NCI-H1436 treated with DMSO at 0.1 percent for 48 hours (cell line): ENCODE results near the gene TRAF5.
"Not testable (repeated sequence)": the region's sequence is repeated elsewhere in the genome, so short reads cannot be mapped to it uniquely, and the experiment has no call there.

Experiments
- DNase-seq: peaks from one replicate; lab custom pipeline; 2025; lab: John Stamatoyannopoulos, UW

TRAF5 gene

DNA sequence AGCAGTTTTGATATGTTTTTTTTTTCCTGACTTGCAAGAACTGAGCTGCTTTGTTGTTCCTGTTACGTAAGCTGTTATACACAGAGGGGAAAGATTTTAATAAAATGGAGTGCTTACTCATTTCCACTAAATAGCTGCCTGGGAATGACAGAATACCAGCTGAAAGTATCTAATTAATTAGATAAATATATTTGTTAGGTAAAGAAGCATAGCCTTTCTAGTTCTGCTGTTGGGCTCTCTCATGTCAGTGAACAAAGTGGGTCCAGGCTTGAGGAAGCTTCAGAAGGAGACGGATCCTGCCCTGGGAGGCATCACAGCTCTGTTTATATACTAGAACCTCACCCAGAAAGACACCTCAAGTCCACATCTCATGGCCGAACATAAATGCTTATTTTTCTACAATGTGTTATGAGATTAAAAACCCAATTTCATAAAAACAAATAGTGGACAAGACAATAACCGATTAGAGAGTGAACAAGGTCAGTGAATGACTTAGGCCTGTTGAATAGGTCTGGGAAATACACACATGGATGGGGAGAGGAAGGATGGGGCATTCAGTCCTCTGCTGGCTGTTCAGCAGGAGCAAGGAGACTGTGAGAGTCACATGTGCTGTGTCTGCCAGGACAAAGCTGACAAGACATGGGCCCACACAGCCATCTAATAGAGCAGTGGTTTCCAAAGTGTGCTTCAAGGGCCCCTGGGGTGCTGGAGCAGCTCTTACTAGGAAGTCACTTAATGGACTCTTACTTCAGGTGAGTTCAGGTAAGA is 20.6 kb downstream of the TRAF5 start:
- no peak for DNase-seq

DNA sequence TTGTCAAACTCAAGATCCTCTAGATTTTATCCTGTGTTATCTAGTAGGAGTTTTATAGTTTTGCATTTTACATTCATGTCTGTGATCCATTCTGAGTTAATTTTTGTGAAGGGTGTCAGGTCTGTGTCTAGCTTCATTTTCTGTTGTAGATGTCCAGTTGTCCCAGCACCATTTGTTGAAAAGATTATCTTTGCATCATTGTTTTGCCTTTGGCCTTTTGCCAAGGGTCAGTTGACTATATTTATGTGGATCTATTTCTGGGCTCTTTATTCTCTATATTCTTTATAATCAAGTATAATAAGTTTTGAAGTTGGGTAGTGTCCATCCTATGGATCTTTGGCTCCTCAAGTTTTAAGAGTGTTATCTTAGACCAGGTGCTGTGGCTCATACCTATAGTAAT is 21.9 kb downstream of the TRAF5 start:
- DNase-seq = no peak

DNA sequence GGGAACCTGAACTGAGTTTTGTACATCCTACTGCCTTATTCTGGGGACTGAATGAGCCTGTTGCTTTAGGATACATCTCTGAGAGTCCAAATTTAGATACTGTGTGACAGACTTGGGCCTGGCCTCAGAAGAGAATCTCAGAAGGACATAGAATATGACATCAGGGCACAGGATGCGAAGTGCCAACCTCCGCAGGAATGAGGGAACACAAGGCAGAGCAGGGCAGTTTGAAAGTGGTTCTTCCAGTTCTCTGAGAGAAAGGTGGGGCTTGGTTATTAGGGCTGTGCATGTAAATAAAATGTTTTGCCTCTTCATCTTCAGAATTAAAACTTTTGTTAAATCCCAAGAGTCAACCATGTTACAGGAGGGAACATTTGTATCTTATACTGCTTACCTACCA is 23.1 kb downstream of the TRAF5 start:
- DNase-seq = no peak

DNA sequence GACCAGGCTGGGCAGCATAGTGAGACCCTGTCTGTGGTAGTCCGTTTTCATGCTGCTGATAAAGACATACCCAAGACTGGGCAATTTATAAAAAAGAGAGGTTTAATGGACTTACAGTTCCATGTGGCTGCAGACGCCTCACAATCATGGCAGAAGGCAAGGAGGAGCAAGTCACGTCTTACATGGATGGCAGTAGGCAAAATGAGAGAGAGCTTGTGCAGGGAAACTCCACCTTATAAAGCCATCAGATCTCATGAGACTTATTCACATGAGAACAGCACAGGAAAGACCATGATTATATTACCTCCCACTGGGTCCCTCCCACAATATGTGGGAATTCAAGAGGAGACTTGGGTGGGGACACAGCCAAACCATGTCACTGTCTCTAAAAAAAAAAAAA is 25.4 kb downstream of the TRAF5 start:
- not testable (repeated sequence) for DNase-seq

DNA sequence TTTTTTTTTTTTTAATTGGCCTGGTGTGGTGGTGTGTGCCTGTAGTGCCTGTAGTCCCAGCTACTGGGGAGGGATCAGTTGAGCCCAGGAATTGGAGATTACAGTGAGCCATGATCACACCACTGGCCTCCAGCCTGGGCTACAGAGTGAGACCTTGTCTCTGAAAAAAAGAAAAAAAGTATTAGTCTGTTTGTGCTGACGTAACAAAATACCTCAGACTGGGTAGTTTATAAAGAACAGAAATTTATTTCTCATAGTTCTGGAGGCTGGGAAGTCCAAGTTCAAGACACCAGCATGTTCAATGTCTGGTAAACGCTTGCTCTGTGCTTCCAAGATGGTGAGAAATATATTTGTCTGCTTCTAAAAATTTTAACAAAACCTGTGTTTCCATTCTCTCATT is 25.8 kb downstream of the TRAF5 start:
- DNase-seq = no peak

DNA sequence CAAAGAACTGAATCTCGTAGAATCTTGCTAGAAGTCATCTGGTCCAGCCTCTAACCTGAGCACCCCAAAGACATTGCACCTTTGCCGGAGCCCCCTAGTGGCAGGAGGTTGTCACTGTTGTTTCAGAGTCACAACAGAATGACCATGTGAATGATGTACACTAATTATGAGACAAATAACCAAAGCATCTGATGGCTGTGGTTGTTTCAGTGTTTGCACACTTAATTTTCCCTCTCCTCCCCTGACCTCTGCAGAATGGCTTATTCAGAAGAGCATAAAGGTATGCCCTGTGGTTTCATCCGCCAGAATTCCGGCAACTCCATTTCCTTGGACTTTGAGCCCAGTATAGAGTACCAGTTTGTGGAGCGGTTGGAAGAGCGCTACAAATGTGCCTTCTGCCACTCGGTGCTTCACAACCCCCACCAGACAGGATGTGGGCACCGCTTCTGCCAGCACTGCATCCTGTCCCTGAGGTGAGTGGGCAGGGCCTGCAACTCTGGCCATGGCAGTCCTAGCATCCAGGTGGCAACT is 26.4 kb downstream of the TRAF5 start:
- no peak for DNase-seq

DNA sequence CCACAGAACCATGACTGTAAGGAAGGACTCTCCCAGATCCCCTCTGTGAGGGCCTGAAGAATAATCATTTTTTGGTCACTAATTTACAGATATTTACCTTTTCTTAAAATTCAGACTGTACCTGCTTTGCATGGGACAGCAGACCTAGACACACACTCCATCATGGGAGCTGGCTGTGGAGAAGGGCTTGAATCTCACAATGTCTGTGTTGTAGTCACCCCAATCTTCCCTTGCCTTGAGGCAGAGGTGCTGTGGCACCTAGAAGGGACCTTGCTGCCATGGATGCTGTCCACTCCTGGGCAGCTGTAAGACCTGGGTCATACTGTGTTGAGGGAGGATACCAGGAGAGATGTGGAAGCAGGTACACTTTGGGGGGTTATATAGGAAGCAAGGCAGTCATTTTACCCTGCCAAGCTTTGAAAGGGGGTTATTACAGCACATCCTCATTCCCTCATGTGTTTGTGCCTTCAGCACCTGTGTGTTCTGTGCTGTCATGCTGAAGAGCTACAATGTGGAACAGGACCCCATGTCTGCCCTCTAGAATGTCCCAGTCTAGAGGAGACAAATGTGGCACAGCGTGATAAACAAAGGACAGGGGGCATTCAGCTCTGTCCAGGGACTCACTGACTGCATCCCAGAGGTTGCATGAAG is 27.1 kb downstream of the TRAF5 start:
- DNase-seq = no peak

DNA sequence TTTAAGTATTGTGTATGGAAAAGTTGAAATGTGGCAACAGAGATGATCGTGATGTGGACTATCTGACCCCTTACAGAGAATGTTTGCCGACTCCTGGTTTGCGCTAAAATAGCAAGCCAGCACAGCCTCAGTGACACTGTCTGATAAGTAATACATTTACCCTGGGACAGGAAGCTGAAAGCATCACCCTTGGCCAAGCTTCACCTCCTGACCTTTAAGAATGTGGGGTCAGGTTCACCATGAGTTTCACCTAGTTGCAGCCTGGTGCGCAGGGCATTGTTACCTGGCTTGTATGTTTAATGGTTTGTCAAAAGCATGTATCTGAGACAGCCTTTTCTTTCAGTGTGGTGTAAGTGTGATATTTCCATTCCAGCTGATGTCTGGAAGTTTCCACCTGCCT is 29.2 kb downstream of the TRAF5 start:
- no peak for DNase-seq

DNA sequence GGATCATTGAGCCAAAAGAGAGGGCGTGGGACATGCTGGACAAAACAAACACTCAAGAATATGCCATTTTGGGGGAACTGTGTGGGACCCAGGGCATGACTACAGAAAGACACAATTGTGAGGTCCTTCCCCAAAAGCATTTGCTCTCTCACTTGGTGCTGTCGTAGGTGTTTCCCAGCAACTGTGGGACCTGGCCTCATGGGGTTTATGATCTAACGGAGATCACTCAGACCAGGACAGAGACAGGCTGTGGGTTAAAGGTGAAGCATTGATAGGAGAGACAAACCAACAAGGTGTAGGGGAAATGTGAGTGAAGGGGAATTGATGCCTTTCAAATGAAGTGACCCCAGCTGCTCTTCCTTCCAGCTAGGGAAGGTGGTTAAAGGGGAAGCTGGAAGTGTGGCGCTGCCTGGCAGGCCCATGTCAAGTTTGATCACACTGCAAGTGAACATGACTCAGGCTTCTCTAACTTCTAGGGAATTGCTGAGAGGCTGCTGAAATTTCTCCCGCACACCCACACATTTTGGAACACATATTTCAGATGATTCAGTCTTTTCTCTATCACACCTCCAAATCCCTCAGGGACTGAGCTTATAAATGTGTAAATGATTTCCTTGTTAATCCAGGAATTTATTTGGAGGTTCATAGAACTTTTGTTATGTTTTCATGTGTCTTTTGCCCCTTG is 30.2 kb downstream of the TRAF5 start:
- DNase-seq = no peak

DNA sequence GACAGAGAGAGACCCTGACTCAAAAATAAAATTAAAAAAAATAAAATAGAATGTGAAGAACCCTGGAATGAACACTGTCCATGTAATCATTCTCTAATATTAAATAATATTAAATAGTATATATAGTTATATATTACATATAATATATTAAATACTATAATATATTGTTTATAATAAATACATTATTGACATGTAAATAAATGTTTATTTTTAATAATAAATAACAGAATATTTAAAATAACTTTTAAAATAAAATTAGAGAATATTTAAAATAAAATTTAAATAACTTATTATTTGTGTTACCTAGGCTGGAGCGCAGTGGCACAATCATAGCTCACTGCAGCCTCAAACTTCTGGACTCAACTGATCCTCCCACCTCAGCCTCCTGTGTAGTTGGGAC is 32.1 kb downstream of the TRAF5 start:
- DNase-seq = no peak

DNA sequence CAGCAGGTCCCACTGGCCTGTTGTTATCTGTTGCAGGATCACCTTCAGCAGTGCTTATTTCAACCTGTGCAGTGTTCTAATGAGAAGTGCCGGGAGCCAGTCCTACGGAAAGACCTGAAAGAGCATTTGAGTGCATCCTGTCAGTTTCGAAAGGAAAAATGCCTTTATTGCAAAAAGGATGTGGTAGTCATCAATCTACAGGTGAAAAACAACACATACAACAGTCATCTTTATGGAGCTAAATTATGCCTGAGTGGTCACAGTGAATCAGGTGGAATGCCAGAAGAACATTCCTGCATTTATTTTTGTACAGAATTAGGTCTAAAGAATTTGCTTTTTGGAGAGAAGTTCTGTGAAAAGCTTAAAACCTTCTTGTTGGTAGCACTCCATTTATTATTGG is 33.2 kb downstream of the TRAF5 start:
- no peak for DNase-seq

DNA sequence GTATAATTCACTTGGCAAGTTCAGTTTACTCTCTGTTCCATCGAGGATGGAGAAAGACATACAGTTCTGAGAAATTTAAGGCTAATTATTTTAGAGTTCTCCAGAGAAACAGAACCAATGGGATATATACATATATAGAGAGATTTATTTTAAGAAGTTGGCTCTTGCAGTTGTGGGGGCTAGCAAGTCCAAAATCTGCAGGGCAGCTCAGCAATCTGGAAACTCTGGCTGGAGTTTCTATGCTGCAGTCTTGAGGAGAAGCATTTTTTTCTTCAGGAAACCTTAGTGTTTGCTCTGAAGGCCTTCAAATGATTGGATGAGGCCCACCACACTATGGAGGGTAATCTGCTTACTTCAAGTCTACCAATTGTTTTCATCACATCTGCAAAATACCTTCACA is 34.6 kb downstream of the TRAF5 start:
- DNase-seq = no peak

DNA sequence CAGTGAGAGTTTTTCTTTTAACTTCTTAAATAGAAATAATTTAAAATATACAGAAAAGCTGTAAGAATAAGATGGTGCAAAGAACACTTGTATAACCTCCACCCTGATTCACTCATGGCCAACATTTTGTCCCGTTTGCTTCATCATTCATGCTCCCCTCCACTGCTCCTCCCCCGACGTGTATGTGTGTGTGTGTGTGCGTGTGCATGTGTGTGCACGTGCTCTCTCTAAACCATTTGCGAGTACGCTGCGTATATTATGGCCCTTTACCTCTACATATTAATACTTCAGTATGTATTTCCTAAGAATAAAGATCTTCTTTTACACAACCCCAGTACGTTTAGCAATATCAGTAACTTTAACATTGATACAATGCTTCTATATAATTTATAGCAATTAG is 43.0 kb downstream of the TRAF5 start:
- no peak for DNase-seq

DNA sequence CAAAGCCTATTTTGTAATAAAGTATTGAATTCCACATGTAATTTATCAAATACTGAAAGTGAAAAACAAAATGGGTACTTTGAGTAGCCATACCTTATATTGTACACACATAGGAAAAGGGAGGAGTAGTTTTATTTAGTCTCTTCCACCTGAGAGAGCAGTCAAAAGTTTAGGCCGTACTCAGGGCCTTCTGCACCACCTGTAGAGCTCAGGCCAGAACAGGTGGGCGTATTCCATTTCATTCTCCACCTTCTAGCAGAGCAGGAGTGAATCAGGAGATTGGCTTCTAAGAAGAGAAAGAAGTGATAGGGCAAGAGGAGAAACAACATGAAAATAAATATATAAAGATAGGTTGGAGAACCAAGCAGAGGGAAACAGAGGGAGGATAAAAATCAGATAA is 44.0 kb downstream of the TRAF5 start:
- no peak for DNase-seq

DNA sequence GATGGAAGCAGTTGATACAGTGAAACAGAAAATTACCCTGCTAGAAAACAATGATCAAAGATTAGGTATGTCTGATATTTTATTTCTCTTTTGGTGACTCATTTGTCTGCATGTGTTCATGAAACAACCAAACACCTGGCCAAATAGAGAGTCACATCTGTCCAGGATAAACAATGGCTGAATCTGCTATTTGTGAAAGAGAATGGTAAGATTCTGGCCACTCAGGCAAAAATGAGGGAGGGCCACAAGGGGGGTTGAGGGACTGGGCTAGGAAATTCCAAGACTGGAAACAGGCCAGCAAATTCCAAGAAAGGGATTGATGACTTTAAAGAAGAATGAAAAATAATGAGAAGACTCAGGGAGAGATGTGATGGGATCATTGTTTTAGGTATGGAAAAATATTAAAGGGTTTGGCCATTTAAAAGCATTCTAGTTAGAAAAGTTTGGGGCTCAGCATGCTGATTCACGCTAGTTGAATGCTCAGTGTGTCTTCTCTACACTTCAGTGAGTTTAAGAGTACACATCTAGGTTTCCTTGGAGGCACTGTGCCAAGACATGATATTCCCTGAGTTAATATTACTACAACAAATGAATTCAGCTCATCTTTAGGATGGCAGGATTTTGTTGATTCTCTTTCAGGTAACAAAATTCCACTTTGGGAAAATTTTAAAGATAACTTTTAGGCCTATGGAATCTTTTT is 44.9 kb downstream of the TRAF5 start:
- DNase-seq = no peak

DNA sequence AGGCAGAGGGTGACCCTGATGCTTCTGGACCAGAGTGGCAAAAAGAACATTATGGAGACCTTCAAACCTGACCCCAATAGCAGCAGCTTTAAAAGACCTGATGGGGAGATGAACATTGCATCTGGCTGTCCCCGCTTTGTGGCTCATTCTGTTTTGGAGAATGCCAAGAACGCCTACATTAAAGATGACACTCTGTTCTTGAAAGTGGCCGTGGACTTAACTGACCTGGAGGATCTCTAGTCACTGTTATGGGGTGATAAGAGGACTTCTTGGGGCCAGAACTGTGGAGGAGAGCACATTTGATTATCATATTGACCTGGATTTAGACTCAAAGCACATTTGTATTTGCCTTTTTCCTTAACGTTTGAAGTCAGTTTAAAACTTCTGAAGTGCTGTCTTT is 45.8 kb downstream of the TRAF5 start:
- no peak for DNase-seq

DNA sequence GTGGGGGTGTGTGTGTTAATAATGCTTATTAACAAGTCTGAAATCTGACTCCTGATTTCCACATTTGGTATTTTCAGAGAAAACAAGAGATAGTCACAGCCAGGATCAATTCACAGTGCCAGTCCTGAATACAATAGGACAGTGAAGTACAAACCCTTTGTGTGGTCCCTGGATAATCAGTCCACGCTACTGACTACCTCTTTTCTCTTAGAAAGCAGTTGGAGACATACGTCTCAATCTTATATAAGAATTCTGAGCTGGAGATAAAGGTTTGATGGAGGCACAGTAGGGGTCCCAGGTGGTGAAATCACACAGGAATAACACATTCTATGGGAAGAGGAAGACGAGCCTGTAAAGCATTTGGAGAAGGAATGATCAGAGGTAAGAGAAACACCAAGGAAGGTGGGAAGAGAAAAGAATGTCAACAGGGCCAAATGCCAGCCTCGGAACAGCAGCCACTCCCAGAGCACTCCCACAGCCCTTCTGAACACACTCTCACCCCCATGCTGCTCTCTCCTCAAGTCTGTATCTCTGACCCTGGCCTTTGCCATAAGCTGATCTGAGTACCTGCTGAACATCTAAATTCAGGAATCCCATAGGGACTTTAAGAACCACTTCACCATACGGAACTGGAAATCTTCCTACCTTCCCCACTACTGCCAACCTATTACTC is 48.6 kb downstream of the TRAF5 start:
- no peak for DNase-seq

DNA sequence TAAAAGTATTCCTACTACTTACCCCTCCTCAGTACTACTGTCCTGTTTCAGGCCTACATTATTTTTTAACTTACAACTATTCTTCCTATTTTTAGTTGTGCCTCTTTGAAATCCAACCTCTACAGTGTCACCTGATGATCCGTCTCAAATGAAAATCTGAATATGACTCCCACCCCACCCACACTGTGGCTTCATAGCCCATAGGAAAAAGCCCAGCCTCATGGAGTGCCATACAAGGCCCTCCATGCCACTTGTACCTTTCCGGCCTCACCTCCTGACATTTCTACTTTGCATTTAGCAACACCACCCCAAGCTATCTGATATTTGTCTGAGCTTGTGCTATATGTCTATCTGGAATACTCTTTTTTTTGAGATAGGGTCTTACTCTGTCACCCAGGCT is 49.3 kb downstream of the TRAF5 start:
- no peak for DNase-seq

DNA sequence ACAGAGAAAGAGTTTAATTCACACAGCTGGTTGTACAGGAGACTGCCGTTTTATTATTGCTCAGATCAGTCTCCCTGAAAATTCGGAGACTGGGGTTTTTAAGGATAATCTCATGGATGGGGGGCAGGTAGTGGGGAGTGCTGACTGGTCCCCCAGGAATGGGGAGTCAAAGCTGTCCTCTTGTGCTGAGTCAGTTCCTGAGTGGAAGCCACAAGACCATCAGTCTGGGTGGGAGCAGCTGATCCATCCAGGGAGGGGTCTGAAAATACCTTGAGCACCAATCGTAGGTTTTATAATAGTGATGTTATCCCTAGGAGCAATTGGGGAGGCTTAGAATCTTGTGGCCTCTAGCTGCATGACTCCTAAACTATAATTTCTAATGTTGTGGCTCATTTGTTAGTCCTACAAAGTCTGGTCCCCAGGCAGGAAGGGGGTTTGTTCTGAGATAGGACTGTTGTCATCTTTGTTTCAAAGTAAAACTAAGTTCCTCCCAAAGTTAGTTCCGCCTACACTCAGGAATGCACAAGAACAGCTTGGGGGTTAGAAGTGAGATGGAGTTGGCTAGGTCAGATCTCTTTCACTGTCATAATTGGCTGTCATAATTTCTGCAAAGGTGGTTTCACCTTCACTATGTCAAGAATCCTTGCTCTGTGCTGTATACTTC is 50.3 kb downstream of the TRAF5 start:
- no peak for DNase-seq

DNA sequence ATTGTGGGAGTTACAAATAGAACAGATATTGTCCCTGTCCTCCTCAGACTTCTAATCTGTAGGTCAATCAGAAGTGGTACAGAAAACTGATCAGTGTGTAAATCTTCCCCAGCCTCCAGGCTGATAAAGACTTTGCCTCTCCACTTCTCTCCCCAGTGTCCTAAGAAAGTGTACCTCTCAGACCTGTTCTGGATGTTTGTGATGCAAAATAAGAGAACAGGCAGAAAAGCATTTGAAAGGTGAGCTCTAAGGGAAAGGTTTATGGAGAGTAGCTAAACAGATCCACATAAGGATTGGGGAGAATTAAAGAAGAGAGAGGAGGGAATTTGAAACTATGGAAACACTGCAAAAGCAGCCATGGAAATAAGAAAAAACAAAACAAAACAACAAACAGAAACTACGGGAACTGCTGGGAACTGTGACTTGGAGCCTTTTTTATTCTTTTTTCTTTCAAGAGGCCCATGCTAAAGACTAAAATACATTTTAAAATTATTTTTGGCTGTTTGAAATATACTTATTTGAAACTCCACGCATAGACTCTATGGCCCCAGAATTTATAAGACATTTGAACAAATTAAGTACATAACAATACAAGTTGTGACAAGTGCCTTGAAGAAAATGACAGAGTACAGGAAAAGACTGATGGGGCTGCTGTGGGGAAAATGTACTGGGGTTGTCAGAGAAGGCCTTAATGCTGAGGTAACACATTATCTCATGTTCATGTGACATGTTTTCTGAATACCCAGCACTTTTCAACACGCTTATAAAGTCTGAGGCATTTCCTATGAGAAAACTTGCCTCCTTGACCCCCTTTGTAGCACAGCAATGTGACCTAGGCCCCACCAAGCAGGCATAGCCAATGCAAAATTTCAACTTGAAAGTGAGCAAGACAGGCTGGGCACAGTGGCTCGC is 51.2 kb downstream of the TRAF5 start:
- DNase-seq = no peak
